Measurements from ENCODE around the gene IRF5. TPM values are rescaled to one million over a fixed set of nuclear protein-coding genes. Genes with fewer than 3 reads are reported as not detected.

Gene IRF5
- total RNA-seq, 2 donors from 2014 or later, result 0.31 to 0.53 TPM

DNA sequence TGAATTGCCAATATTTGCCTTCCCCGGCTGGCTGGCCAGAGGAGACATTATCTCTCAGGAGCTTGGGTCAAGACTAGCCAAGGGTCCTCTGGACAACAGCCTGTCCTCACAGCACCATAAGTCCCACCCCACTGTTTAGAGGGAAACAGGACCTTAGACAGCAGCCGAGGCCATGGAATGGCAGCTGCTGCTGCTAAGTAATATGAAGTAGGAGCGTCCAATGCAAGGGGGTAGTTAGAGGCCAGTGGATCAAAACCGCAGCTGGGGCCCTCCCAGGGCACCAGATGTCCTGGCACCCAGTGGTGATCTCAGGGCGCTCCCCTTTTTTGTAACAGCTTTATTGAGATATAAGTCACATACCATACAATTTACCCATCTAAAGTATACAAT, 14.3 kb upstream of the IRF5 start:
- Histone ChIP-seq H3K36me3 (ENCODE audit: control insufficient read depth, insufficient read depth, low read length) (no peaks in the 10 kb centered on the region), H3K27me3 (ENCODE audit: control insufficient read depth, insufficient read depth, low read length, poor library complexity, severe bottlenecking) (peaks cover 11% of the 10 kb centered on the region), H3K4me3 (ENCODE audit: low read length) (no peak overlapping the region), H3K9me3 (ENCODE audit: control insufficient read depth, low read length) (no peaks in the 10 kb centered on the region), H3K27ac (ENCODE audit: low read depth, low read length) (no peak overlapping the region), H3K9ac (ENCODE audit: extremely low read depth, low read length, poor library complexity, severe bottlenecking) (no peak overlapping the region), H3K4me1 (ENCODE audit: control insufficient read depth, insufficient read depth, low read length) (peaks cover 4% of the 10 kb centered on the region)
- Mint-ChIP-seq H3K27ac (no peak overlapping the region), H3K27me3 (ENCODE audit: insufficient read depth) (peaks cover 24% of the 10 kb centered on the region), H3K4me1 (peaks cover 13% of the 10 kb centered on the region), H3K9me3 (peaks cover 2% of the 10 kb centered on the region), H3K36me3 (ENCODE audit: low read depth) (no peaks in the 10 kb centered on the region), H3K4me3 (no peak overlapping the region)
- TF ChIP-seq, protein P1, sequence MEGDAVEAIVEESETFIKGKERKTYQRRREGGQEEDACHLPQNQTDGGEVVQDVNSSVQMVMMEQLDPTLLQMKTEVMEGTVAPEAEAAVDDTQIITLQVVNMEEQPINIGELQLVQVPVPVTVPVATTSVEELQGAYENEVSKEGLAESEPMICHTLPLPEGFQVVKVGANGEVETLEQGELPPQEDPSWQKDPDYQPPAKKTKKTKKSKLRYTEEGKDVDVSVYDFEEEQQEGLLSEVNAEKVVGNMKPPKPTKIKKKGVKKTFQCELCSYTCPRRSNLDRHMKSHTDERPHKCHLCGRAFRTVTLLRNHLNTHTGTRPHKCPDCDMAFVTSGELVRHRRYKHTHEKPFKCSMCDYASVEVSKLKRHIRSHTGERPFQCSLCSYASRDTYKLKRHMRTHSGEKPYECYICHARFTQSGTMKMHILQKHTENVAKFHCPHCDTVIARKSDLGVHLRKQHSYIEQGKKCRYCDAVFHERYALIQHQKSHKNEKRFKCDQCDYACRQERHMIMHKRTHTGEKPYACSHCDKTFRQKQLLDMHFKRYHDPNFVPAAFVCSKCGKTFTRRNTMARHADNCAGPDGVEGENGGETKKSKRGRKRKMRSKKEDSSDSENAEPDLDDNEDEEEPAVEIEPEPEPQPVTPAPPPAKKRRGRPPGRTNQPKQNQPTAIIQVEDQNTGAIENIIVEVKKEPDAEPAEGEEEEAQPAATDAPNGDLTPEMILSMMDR (conservative IDR thresholded peaks at IDR 0.05), result no peak
- WGBS, 2 experiments (ENCODE audit: insufficient coverage in 1 of 2, insufficient read length in 1 of 2), result 86 to 96% methylated on average over 2 to 5 of the region's 5 CpGs
- peak; percentile 36 for DNase-seq

DNA sequence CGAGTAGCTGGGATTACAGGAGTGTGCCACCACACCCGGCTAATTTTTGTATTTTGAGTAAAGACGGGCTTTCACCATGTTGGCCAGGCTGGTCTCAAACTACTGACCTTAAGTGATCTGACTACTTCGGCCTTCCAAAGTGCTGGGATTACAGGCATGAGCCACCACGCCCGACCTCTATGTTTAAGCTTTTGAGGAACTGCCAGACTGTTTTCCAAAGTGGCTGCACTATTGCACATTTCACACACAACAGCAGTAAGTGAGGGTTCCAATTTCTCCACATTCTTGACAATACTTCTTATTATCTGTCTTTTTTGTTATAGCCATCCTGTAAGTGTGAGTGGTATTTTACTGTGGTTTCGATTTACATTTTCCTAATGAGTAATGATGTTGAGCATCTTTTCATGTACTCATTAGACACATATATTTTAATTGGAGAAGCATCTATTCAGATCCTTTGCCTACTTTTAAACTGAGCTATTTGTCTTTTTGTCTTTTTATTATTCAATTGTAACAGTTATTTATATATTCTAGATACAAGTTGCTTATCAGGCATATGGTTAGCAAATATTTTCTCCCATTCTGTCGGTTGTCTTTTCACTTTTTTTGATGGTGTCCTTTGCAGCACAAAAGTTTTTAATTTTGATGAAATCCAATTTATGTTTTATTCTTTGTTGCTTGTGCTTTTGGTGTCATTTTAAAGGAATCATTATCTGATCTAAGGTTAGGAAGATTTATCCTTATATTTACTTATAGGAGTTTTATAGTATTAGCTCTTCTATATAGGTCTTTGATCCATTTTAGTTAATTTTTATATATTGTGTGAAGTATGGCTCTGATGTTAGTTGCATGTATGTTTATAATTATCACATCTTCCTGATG, 12.8 kb upstream of the IRF5 start:
- WGBS, 2 experiments (ENCODE audit: insufficient coverage in 1 of 2, insufficient read length in 1 of 2), result 64 to 65% methylated on average over 6 to 7 of the region's 8 CpGs
- Mint-ChIP-seq H3K4me3 (no peak overlapping the region), H3K36me3 (ENCODE audit: low read depth) (no peaks in the 10 kb centered on the region), H3K9me3 (peaks cover 4% of the 10 kb centered on the region), H3K27ac (no peak overlapping the region), H3K4me1 (peaks cover 13% of the 10 kb centered on the region), H3K27me3 (ENCODE audit: insufficient read depth) (peaks cover 11% of the 10 kb centered on the region)
- no peaks in the 10 kb centered on the region for H3K36me3 ChIP-seq (ENCODE audit: control insufficient read depth, insufficient read depth, low read length)
- TF ChIP-seq, protein P1 (conservative IDR thresholded peaks at IDR 0.05), result no peak
- H3K9me3 ChIP-seq (ENCODE audit: control insufficient read depth, low read length), result no peaks in the 10 kb centered on the region
- H3K4me3 ChIP-seq (ENCODE audit: low read length), result no peak overlapping the region
- DNase-seq, result no peak
- H3K4me1 ChIP-seq (ENCODE audit: control insufficient read depth, insufficient read depth, low read length), result peaks cover 4% of the 10 kb centered on the region
- no peak overlapping the region for H3K9ac ChIP-seq (ENCODE audit: extremely low read depth, low read length, poor library complexity, severe bottlenecking)
- peaks cover 2% of the 10 kb centered on the region for H3K27me3 ChIP-seq (ENCODE audit: control insufficient read depth, insufficient read depth, low read length, poor library complexity, severe bottlenecking)
- no peak overlapping the region for H3K27ac ChIP-seq (ENCODE audit: low read depth, low read length)

DNA sequence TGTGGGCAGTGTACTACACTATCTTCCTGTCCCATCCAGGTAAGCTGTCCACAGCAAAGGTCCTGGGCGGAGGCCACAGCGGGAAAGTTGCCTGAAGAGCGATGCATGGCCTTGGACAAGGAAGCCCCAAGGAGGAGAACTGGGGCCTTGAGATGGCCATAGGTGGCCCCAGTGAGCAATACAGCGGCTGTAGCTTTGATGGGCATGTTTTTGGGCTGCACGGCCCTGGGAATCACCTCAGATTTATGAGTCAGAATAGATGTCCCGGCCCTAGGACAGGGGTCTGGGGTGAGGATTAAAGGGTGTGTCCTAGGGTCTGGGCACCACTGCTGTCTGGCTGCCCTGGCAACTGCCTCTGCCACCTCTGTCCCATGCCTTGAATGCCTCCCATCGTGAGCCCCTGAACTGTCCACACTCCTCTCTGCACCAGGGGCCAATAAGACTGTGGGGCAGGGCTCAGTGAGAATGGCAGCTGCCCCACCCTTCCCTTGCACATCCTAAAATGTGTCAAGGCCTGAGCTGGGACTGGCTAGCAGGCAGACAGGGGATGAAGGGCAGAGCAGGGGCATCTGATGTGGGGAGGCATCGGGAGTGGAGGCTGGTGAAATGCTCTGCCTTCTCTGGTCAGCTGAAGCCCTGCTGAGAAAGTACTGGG, 9.4 kb upstream of the IRF5 start:
- WGBS, 2 experiments (ENCODE audit: insufficient coverage in 1 of 2, insufficient read length in 1 of 2), result 92 to 93% methylated on average over 2 to 8 of the region's 8 CpGs
- H3K36me3 Mint-ChIP-seq (ENCODE audit: low read depth), result no peaks in the 10 kb centered on the region
- H3K4me1 Mint-ChIP-seq, result no peaks in the 10 kb centered on the region
- H3K9me3 Mint-ChIP-seq, result peaks cover 4% of the 10 kb centered on the region
- H3K4me3 Mint-ChIP-seq, result no peak overlapping the region
- Histone ChIP-seq H3K9ac (ENCODE audit: extremely low read depth, low read length, poor library complexity, severe bottlenecking) (no peak overlapping the region), H3K4me1 (ENCODE audit: control insufficient read depth, insufficient read depth, low read length) (no peaks in the 10 kb centered on the region), H3K36me3 (ENCODE audit: control insufficient read depth, insufficient read depth, low read length) (no peaks in the 10 kb centered on the region), H3K9me3 (ENCODE audit: control insufficient read depth, low read length) (no peaks in the 10 kb centered on the region), H3K27ac (ENCODE audit: low read depth, low read length) (no peak overlapping the region), H3K27me3 (ENCODE audit: control insufficient read depth, insufficient read depth, low read length, poor library complexity, severe bottlenecking) (no peaks in the 10 kb centered on the region), H3K4me3 (ENCODE audit: low read length) (no peak overlapping the region)
- TF ChIP-seq, protein P1 (conservative IDR thresholded peaks at IDR 0.05), result no peak
- no peak overlapping the region for H3K27ac Mint-ChIP-seq
- DNase-seq, result no peak
- peaks cover 12% of the 10 kb centered on the region for H3K27me3 Mint-ChIP-seq (ENCODE audit: insufficient read depth)

All from endodermal cell (in vitro differentiated cells).